Measurements from ENCODE around the gene RIPPLY3.
"Not testable (repeated sequence)": the region's sequence is repeated elsewhere in the genome, so short reads cannot be mapped to it uniquely, and the experiment has no call there.

The RIPPLY3 gene

GRCh38 chr21:37017951-37018679 lies 11.6 kb downstream of the RIPPLY3 start:
- DNase-seq (ENCODE audit: low spot score): no peak

- no peak for DNase-seq (ENCODE audit: low spot score)
Measured at GRCh38 chr21:37026499-37026898, 20.0 kb downstream of the RIPPLY3 start.

GRCh38 chr21:37028570-37028969 lies 22.1 kb downstream of the RIPPLY3 start:
- no peak for DNase-seq (ENCODE audit: low spot score)

- no peak for DNase-seq (ENCODE audit: low spot score)
Measured at GRCh38 chr21:37030864-37031263, 24.4 kb downstream of the RIPPLY3 start.

GRCh38 chr21:37032293-37032692 lies 25.8 kb downstream of the RIPPLY3 start:
- DNase-seq (ENCODE audit: low spot score): no peak

- no peak for DNase-seq (ENCODE audit: low spot score)
Measured at GRCh38 chr21:37032877-37033471, 26.5 kb downstream of the RIPPLY3 start.

- not testable (repeated sequence) for DNase-seq (ENCODE audit: low spot score)
Measured at GRCh38 chr21:37034394-37034793, 27.9 kb downstream of the RIPPLY3 start.

- DNase-seq (ENCODE audit: low spot score): no peak
Measured at GRCh38 chr21:37036177-37036576, 29.7 kb downstream of the RIPPLY3 start.

GRCh38 chr21:37039411-37040075 lies 33.0 kb downstream of the RIPPLY3 start:
- no peak for DNase-seq (ENCODE audit: low spot score)

GRCh38 chr21:37040212-37040611 lies 33.7 kb downstream of the RIPPLY3 start:
- no peak for DNase-seq (ENCODE audit: low spot score)

- no peak for DNase-seq (ENCODE audit: low spot score)
Measured at GRCh38 chr21:37041706-37042271, 35.3 kb downstream of the RIPPLY3 start.

GRCh38 chr21:37043818-37044217 lies 37.3 kb downstream of the RIPPLY3 start:
- no peak for DNase-seq (ENCODE audit: low spot score)

- DNase-seq (ENCODE audit: low spot score): no peak
Measured at GRCh38 chr21:37044643-37045042, 38.1 kb downstream of the RIPPLY3 start.

GRCh38 chr21:37045149-37045548 lies 38.6 kb downstream of the RIPPLY3 start:
- no peak for DNase-seq (ENCODE audit: low spot score)

GRCh38 chr21:37045556-37045955 lies 39.1 kb downstream of the RIPPLY3 start:
- no peak for DNase-seq (ENCODE audit: low spot score)

GRCh38 chr21:37047079-37047478 lies 40.6 kb downstream of the RIPPLY3 start:
- DNase-seq (ENCODE audit: low spot score): no peak

GRCh38 chr21:37049741-37050140 lies 43.2 kb downstream of the RIPPLY3 start:
- not testable (repeated sequence) for DNase-seq (ENCODE audit: low spot score)

- DNase-seq (ENCODE audit: low spot score): no peak
Measured at GRCh38 chr21:37055271-37055855, 48.9 kb downstream of the RIPPLY3 start.

GRCh38 chr21:37057614-37058013 lies 51.1 kb downstream of the RIPPLY3 start:
- DNase-seq (ENCODE audit: low spot score): no peak

- no peak for DNase-seq (ENCODE audit: low spot score)
Measured at GRCh38 chr21:37058261-37058660, 51.8 kb downstream of the RIPPLY3 start.

- no peak for DNase-seq (ENCODE audit: low spot score)
Measured at GRCh38 chr21:37059181-37059580, 52.7 kb downstream of the RIPPLY3 start.

- DNase-seq (ENCODE audit: low spot score): no peak
Measured at GRCh38 chr21:37060296-37060695, 53.8 kb downstream of the RIPPLY3 start.
